ENCODE results near the gene EIF4G3.
"Not testable (repeated sequence)": the region's sequence is repeated elsewhere in the genome, so short reads cannot be mapped to it uniquely, and the experiment has no call there.

EIF4G3 gene

GRCh38 chr1:21188235-21188634 is 11.5 kb upstream of the EIF4G3 start:
- no peak for DNase-seq (ENCODE audit: low read depth)

- no peak for DNase-seq (ENCODE audit: low read depth)
Observed at GRCh38 chr1:21185221-21185731, 8.6 kb upstream of the EIF4G3 start.

GRCh38 chr1:21184276-21184675 is 7.6 kb upstream of the EIF4G3 start:
- no peak for DNase-seq (ENCODE audit: low read depth)

- no peak for DNase-seq (ENCODE audit: low read depth)
Observed at GRCh38 chr1:21182181-21182731, 5.6 kb upstream of the EIF4G3 start.

GRCh38 chr1:21178271-21178670 is 1.6 kb upstream of the EIF4G3 start:
- not testable (repeated sequence) for DNase-seq (ENCODE audit: low read depth)

- no peak for DNase-seq (ENCODE audit: low read depth)
Observed at GRCh38 chr1:21175670-21176581, 771 bp downstream of the EIF4G3 start.

GRCh38 chr1:21175324-21175669 is 1.4 kb downstream of the EIF4G3 start:
- DNase-seq (ENCODE audit: low read depth) = no peak

- no peak for DNase-seq (ENCODE audit: low read depth)
Observed at GRCh38 chr1:21174654-21175323, 1.9 kb downstream of the EIF4G3 start.

- no peak for DNase-seq (ENCODE audit: low read depth)
Observed at GRCh38 chr1:21174230-21174629, 2.5 kb downstream of the EIF4G3 start.

- not testable (repeated sequence) for DNase-seq (ENCODE audit: low read depth)
Observed at GRCh38 chr1:21173096-21173495, 3.6 kb downstream of the EIF4G3 start.

GRCh38 chr1:21170837-21171236 is 5.9 kb downstream of the EIF4G3 start:
- DNase-seq (ENCODE audit: low read depth) = not testable (repeated sequence)

GRCh38 chr1:21168444-21168843 is 8.3 kb downstream of the EIF4G3 start:
- no peak for DNase-seq (ENCODE audit: low read depth)

- no peak for DNase-seq (ENCODE audit: low read depth)
Observed at GRCh38 chr1:21165646-21166045, 11.1 kb downstream of the EIF4G3 start.

GRCh38 chr1:21165076-21165475 is 11.6 kb downstream of the EIF4G3 start:
- DNase-seq (ENCODE audit: low read depth) = no peak

- DNase-seq (ENCODE audit: low read depth) = no peak
Observed at GRCh38 chr1:21164266-21164665, 12.4 kb downstream of the EIF4G3 start.

GRCh38 chr1:21162740-21163464 is 13.8 kb downstream of the EIF4G3 start:
- no peak for DNase-seq (ENCODE audit: low read depth)

GRCh38 chr1:21161842-21162241 is 14.9 kb downstream of the EIF4G3 start:
- no peak for DNase-seq (ENCODE audit: low read depth)

GRCh38 chr1:21160263-21160796 is 16.4 kb downstream of the EIF4G3 start:
- DNase-seq (ENCODE audit: low read depth) = no peak

GRCh38 chr1:21157868-21158267 is 18.8 kb downstream of the EIF4G3 start:
- no peak for DNase-seq (ENCODE audit: low read depth)

- no peak for DNase-seq (ENCODE audit: low read depth)
Observed at GRCh38 chr1:21157054-21157453, 19.6 kb downstream of the EIF4G3 start.

GRCh38 chr1:21156019-21156418 is 20.7 kb downstream of the EIF4G3 start:
- DNase-seq (ENCODE audit: low read depth) = no peak

GRCh38 chr1:21154717-21155116 is 22.0 kb downstream of the EIF4G3 start:
- DNase-seq (ENCODE audit: low read depth) = no peak

All from GM04504 (cell line).